Measurements from ENCODE around the gene DENND4A. TPM values are rescaled to one million over a fixed set of nuclear protein-coding genes. Genes with fewer than 3 reads are reported as not detected.

DENND4A gene
- total and polyA plus RNA-seq, 9 of the 15 experiments (the other 6 are each of a cell fraction or from before 2014, with no cell fraction given), result 6.8 to 32.3 (median 19.9) TPM

DNA sequence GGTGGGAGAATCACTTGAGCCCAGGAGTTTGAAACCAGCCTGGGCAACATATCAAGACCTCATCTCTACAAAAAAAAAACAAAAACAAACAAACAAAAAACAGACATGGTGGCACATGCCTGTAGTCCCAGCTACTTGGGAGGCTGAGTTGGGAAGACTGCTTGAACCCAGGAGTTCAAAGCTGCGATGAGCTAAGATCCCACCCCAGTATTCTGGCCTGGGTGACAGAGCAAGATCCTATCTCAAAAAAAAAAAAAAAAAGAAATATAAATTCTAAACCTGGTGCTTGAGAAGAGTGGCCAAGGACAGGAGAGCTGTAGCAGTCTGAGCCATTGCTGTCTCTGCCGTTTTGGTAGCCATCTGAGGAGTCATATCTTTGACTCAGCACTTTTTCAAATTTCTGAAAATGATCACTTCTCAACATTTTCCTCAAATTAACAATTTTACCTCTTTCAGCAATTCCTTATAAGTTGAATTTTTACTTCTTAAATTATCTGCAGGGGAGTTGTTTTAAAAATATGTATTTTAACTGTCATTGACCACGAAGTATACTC is 3.6 kb upstream of the DENND4A start (continued):
- TF ChIP-seq, protein P1, sequence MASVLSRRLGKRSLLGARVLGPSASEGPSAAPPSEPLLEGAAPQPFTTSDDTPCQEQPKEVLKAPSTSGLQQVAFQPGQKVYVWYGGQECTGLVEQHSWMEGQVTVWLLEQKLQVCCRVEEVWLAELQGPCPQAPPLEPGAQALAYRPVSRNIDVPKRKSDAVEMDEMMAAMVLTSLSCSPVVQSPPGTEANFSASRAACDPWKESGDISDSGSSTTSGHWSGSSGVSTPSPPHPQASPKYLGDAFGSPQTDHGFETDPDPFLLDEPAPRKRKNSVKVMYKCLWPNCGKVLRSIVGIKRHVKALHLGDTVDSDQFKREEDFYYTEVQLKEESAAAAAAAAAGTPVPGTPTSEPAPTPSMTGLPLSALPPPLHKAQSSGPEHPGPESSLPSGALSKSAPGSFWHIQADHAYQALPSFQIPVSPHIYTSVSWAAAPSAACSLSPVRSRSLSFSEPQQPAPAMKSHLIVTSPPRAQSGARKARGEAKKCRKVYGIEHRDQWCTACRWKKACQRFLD (CRISPR knock-in tag; IDR thresholded peaks at IDR 0.05), result no peak
- no peak for TF ChIP-seq TBP (optimal IDR thresholded peaks at IDR 0.05; ENCODE audit: low read depth, low read length)
- TF ChIP-seq ZNF408 (CRISPR knock-in tag; IDR thresholded peaks at IDR 0.05; ENCODE audit: low read depth), result no peak
- TF ChIP-seq KLF6 (CRISPR knock-in tag; IDR thresholded peaks at IDR 0.05; ENCODE audit: borderline replicate concordance), result no peak
- TF ChIP-seq ZNF384 (IDR thresholded peaks at IDR 0.05; ENCODE audit: low read depth, low read length), result peak; percentile 76
- TF ChIP-seq NR2F6 (CRISPR knock-in tag; IDR thresholded peaks at IDR 0.05), result no peak
- TF ChIP-seq, protein P2, sequence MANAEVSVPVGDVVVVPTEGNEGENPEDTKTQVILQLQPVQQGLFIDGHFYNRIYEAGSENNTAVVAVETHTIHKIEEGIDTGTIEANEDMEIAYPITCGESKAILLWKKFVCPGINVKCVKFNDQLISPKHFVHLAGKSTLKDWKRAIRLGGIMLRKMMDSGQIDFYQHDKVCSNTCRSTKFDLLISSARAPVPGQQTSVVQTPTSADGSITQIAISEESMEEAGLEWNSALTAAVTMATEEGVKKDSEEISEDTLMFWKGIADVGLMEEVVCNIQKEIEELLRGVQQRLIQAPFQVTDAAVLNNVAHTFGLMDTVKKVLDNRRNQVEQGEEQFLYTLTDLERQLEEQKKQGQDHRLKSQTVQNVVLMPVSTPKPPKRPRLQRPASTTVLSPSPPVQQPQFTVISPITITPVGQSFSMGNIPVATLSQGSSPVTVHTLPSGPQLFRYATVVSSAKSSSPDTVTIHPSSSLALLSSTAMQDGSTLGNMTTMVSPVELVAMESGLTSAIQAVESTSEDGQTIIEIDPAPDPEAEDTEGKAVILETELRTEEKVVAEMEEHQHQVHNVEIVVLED (CRISPR knock-in tag; IDR thresholded peaks at IDR 0.05), result no peak
- TF ChIP-seq, protein P3, sequence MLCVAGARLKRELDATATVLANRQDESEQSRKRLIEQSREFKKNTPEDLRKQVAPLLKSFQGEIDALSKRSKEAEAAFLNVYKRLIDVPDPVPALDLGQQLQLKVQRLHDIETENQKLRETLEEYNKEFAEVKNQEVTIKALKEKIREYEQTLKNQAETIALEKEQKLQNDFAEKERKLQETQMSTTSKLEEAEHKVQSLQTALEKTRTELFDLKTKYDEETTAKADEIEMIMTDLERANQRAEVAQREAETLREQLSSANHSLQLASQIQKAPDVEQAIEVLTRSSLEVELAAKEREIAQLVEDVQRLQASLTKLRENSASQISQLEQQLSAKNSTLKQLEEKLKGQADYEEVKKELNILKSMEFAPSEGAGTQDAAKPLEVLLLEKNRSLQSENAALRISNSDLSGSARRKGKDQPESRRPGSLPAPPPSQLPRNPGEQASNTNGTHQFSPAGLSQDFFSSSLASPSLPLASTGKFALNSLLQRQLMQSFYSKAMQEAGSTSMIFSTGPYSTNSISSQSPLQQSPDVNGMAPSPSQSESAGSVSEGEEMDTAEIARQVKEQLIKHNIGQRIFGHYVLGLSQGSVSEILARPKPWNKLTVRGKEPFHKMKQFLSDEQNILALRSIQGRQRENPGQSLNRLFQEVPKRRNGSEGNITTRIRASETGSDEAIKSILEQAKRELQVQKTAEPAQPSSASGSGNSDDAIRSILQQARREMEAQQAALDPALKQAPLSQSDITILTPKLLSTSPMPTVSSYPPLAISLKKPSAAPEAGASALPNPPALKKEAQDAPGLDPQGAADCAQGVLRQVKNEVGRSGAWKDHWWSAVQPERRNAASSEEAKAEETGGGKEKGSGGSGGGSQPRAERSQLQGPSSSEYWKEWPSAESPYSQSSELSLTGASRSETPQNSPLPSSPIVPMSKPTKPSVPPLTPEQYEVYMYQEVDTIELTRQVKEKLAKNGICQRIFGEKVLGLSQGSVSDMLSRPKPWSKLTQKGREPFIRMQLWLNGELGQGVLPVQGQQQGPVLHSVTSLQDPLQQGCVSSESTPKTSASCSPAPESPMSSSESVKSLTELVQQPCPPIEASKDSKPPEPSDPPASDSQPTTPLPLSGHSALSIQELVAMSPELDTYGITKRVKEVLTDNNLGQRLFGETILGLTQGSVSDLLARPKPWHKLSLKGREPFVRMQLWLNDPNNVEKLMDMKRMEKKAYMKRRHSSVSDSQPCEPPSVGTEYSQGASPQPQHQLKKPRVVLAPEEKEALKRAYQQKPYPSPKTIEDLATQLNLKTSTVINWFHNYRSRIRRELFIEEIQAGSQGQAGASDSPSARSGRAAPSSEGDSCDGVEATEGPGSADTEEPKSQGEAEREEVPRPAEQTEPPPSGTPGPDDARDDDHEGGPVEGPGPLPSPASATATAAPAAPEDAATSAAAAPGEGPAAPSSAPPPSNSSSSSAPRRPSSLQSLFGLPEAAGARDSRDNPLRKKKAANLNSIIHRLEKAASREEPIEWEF (CRISPR knock-in tag; IDR thresholded peaks at IDR 0.05), result no peak
- peak; percentile 18; the same call in 1 of the 2 replicates for TF ChIP-seq HDAC2 (IDR thresholded peaks at IDR 0.05)
- TF ChIP-seq JUND (IDR thresholded peaks at IDR 0.05; ENCODE audit: borderline replicate concordance, low read depth, low read length), result 0 out of 2 replicates have a peak, but pooled peaks have one; percentile 13
- TF ChIP-seq JUND (tag; IDR thresholded peaks at IDR 0.05; ENCODE audit: borderline replicate concordance, low read depth, low read length), result no peak
- TF ChIP-seq, protein P4, sequence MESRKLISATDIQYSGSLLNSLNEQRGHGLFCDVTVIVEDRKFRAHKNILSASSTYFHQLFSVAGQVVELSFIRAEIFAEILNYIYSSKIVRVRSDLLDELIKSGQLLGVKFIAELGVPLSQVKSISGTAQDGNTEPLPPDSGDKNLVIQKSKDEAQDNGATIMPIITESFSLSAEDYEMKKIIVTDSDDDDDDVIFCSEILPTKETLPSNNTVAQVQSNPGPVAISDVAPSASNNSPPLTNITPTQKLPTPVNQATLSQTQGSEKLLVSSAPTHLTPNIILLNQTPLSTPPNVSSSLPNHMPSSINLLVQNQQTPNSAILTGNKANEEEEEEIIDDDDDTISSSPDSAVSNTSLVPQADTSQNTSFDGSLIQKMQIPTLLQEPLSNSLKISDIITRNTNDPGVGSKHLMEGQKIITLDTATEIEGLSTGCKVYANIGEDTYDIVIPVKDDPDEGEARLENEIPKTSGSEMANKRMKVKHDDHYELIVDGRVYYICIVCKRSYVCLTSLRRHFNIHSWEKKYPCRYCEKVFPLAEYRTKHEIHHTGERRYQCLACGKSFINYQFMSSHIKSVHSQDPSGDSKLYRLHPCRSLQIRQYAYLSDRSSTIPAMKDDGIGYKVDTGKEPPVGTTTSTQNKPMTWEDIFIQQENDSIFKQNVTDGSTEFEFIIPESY (CRISPR knock-in tag; IDR thresholded peaks at IDR 0.05), result no peak
- TF ChIP-seq, protein P5, sequence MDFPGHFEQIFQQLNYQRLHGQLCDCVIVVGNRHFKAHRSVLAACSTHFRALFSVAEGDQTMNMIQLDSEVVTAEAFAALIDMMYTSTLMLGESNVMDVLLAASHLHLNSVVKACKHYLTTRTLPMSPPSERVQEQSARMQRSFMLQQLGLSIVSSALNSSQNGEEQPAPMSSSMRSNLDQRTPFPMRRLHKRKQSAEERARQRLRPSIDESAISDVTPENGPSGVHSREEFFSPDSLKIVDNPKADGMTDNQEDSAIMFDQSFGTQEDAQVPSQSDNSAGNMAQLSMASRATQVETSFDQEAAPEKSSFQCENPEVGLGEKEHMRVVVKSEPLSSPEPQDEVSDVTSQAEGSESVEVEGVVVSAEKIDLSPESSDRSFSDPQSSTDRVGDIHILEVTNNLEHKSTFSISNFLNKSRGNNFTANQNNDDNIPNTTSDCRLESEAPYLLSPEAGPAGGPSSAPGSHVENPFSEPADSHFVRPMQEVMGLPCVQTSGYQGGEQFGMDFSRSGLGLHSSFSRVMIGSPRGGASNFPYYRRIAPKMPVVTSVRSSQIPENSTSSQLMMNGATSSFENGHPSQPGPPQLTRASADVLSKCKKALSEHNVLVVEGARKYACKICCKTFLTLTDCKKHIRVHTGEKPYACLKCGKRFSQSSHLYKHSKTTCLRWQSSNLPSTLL (IDR thresholded peaks at IDR 0.05), result no peak
- TF ChIP-seq SRSF3 (IDR thresholded peaks at IDR 0.05; ENCODE audit: insufficient read depth, low read length), result no peak
